Measurements from ENCODE around the gene CFAP410.

CFAP410 gene

GRCh38 chr21:44329086-44329889 lies 9.9 kb downstream of the CFAP410 start:
- no peaks in the 10 kb centered on the region for H3K9me3 ChIP-seq (replicated peaks in 1 of 2; ENCODE audit: control insufficient read depth in 2 of 2, insufficient read depth in 1 of 2, low read depth in 1 of 2, low read length in 2 of 2)
- peaks cover 0 to 2% of the 10 kb centered on the region in 2 donors for H3K4me1 ChIP-seq (ENCODE audit: control insufficient read depth in 2 of 2, insufficient read depth in 1 of 2, low read depth in 1 of 2, low read length in 2 of 2)
- no peak for DNase-seq (ENCODE audit: low spot score)
- no peak overlapping the region for H4K8ac ChIP-seq (ENCODE audit: low read depth, low read length)
- no peak overlapping the region for H2BK120ac ChIP-seq (ENCODE audit: low read depth, low read length)
- no peak overlapping the region for H3K18ac ChIP-seq (ENCODE audit: low read length)
- no CpG with 5 or more reads among the region's 26 CpGs for WGBS, 2 donors (ENCODE audit: extremely low coverage in 2 of 2, insufficient read length in 2 of 2, insufficient replicate concordance in 1 of 2)
- H2BK15ac ChIP-seq (ENCODE audit: low read length) = no peak overlapping the region
- H3K4ac ChIP-seq (ENCODE audit: low read length) = no peak overlapping the region
- peaks cover 5% of the 10 kb centered on the region for H3K79me1 ChIP-seq (ENCODE audit: low read depth, low read length)
- no peak overlapping the region for H2AFZ ChIP-seq (ENCODE audit: low read length)
- H3K27ac ChIP-seq (replicated peaks; ENCODE audit: low read length) = no peak overlapping the region
- no peak overlapping the region for H4K91ac ChIP-seq (ENCODE audit: low read depth, low read length, poor library complexity)
- no peak overlapping the region for H3K4me2 ChIP-seq (ENCODE audit: insufficient read depth, low read length, poor library complexity, severe bottlenecking)
- H2BK12ac ChIP-seq (ENCODE audit: low read length) = no peak overlapping the region
- H3K23ac ChIP-seq (ENCODE audit: low read depth, low read length, poor library complexity) = peak overlapping the region; percentile 97
- peak overlapping the region; percentile 67 for H3K14ac ChIP-seq (ENCODE audit: low read length)
- H2AK5ac ChIP-seq (ENCODE audit: low read depth, low read length) = no peak overlapping the region
- H3K4me3 ChIP-seq (ENCODE audit: low read length in 2 of 2) = no peak overlapping the region
- H3K36me3 ChIP-seq (replicated peaks in 1 of 2; ENCODE audit: control insufficient read depth in 2 of 2, insufficient read depth in 2 of 2, low read length in 2 of 2) = peaks cover 10 to 32% of the 10 kb centered on the region in 2 donors
- H3K9ac ChIP-seq (ENCODE audit: low read depth, low read length, poor library complexity) = no peak overlapping the region
- no peak overlapping the region for H2BK5ac ChIP-seq (ENCODE audit: low read length)
- no peaks in the 10 kb centered on the region for H3K27me3 ChIP-seq (ENCODE audit: control insufficient read depth in 3 of 3, insufficient read depth in 3 of 3, low read depth in 1 of 3, low read length in 3 of 3)

DNA sequence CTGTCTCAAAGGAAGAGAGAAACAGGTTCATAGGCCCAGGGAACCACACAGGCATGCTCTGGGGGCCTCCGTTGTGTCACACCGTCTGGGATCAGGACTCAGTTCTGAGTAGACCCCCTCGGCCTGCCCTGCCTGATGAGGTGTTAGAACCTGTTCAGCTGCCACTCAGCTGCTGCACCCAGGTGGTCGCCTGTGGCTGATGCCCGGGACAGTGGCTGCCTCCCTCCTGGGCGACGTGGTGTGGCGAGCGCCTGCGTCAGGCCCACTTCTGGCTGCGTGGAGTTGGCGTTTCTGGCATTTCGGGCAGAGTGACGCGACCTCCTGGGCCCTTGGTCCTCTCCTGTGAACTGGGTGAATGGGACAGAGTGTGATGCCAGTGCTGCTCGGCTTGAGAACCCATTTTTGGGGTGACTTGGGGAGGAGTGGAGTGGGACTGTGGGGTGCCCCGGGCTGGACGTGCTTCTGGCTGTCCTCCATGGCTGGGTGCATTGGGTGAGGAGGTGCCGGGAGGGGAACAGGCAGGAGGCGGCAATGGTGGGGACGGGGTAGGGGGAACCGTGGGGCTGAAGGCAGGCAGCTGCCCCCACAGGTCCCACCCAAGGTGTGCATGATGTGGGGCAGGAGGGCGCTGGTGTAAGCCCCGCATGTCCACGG lies 10.8 kb downstream of the CFAP410 start:
- H2AK5ac ChIP-seq (ENCODE audit: low read depth, low read length) = no peak overlapping the region
- DNase-seq (ENCODE audit: low spot score) = no peak
- H4K8ac ChIP-seq (ENCODE audit: low read depth, low read length) = no peak overlapping the region
- H3K27ac ChIP-seq (replicated peaks; ENCODE audit: low read length) = no peak overlapping the region
- H2BK120ac ChIP-seq (ENCODE audit: low read depth, low read length) = no peak overlapping the region
- H2BK15ac ChIP-seq (ENCODE audit: low read length) = no peak overlapping the region
- H3K4me1 ChIP-seq (ENCODE audit: control insufficient read depth in 2 of 2, insufficient read depth in 1 of 2, low read depth in 1 of 2, low read length in 2 of 2) = peaks cover 0 to 2% of the 10 kb centered on the region in 2 donors
- H2AFZ ChIP-seq (ENCODE audit: low read length) = no peak overlapping the region
- H3K79me1 ChIP-seq (ENCODE audit: low read depth, low read length) = peaks cover 9% of the 10 kb centered on the region
- no peaks in the 10 kb centered on the region for H3K27me3 ChIP-seq (ENCODE audit: control insufficient read depth in 3 of 3, insufficient read depth in 3 of 3, low read depth in 1 of 3, low read length in 3 of 3)
- H3K14ac ChIP-seq (ENCODE audit: low read length) = no peak overlapping the region
- H4K91ac ChIP-seq (ENCODE audit: low read depth, low read length, poor library complexity) = no peak overlapping the region
- H2BK5ac ChIP-seq (ENCODE audit: low read length) = no peak overlapping the region
- H3K9me3 ChIP-seq (replicated peaks in 1 of 2; ENCODE audit: control insufficient read depth in 2 of 2, insufficient read depth in 1 of 2, low read depth in 1 of 2, low read length in 2 of 2) = no peaks in the 10 kb centered on the region
- no peak overlapping the region for H3K4me3 ChIP-seq (ENCODE audit: low read length in 2 of 2)
- no peak overlapping the region for H3K4me2 ChIP-seq (ENCODE audit: insufficient read depth, low read length, poor library complexity, severe bottlenecking)
- H3K18ac ChIP-seq (ENCODE audit: low read length) = no peak overlapping the region
- no CpG with 5 or more reads among the region's 25 CpGs for WGBS, 2 donors (ENCODE audit: extremely low coverage in 2 of 2, insufficient read length in 2 of 2, insufficient replicate concordance in 1 of 2)
- H3K9ac ChIP-seq (ENCODE audit: low read depth, low read length, poor library complexity) = no peak overlapping the region
- no peak overlapping the region for H2BK12ac ChIP-seq (ENCODE audit: low read length)
- H3K23ac ChIP-seq (ENCODE audit: low read depth, low read length, poor library complexity) = peak overlapping the region; percentile 97
- H3K4ac ChIP-seq (ENCODE audit: low read length) = no peak overlapping the region
- peaks cover 10 to 41% of the 10 kb centered on the region in 2 donors for H3K36me3 ChIP-seq (replicated peaks in 1 of 2; ENCODE audit: control insufficient read depth in 2 of 2, insufficient read depth in 2 of 2, low read length in 2 of 2)

- Histone ChIP-seq H3K4me2 (ENCODE audit: insufficient read depth, low read length, poor library complexity, severe bottlenecking) (no peak overlapping the region), H3K4me3 (ENCODE audit: low read length in 2 of 2) (no peak overlapping the region), H3K4me1 (ENCODE audit: control insufficient read depth in 2 of 2, insufficient read depth in 1 of 2, low read depth in 1 of 2, low read length in 2 of 2) (peaks cover 0 to 2% of the 10 kb centered on the region in 2 donors), H2BK5ac (ENCODE audit: low read length) (no peak overlapping the region), H3K27me3 (ENCODE audit: control insufficient read depth in 3 of 3, insufficient read depth in 3 of 3, low read depth in 1 of 3, low read length in 3 of 3) (no peaks in the 10 kb centered on the region), H3K79me1 (ENCODE audit: low read depth, low read length) (peaks cover 9% of the 10 kb centered on the region), H3K4ac (ENCODE audit: low read length) (no peak overlapping the region), H4K91ac (ENCODE audit: low read depth, low read length, poor library complexity) (no peak overlapping the region), H2BK12ac (ENCODE audit: low read length) (no peak overlapping the region), H3K36me3 (replicated peaks in 1 of 2; ENCODE audit: control insufficient read depth in 2 of 2, insufficient read depth in 2 of 2, low read length in 2 of 2) (peaks cover 11 to 48% of the 10 kb centered on the region in 2 donors), H4K8ac (ENCODE audit: low read depth, low read length) (no peak overlapping the region), H3K23ac (ENCODE audit: low read depth, low read length, poor library complexity) (peak overlapping the region; percentile 96), H3K14ac (ENCODE audit: low read length) (no peak overlapping the region), H3K18ac (ENCODE audit: low read length) (no peak overlapping the region), H3K9me3 (replicated peaks in 1 of 2; ENCODE audit: control insufficient read depth in 2 of 2, insufficient read depth in 1 of 2, low read depth in 1 of 2, low read length in 2 of 2) (no peaks in the 10 kb centered on the region), H3K27ac (replicated peaks; ENCODE audit: low read length) (no peak overlapping the region), H2BK15ac (ENCODE audit: low read length) (no peak overlapping the region), H2AFZ (ENCODE audit: low read length) (no peak overlapping the region), H2BK120ac (ENCODE audit: low read depth, low read length) (peak overlapping the region; percentile 61), H3K9ac (ENCODE audit: low read depth, low read length, poor library complexity) (no peak overlapping the region), H2AK5ac (ENCODE audit: low read depth, low read length) (no peak overlapping the region)
- no peak for DNase-seq (ENCODE audit: low spot score)
- WGBS, 2 donors (ENCODE audit: extremely low coverage in 2 of 2, insufficient read length in 2 of 2, insufficient replicate concordance in 1 of 2) = no CpG with 5 or more reads among the region's 11 CpGs
Measured at GRCh38 chr21:44327603-44327974, 11.6 kb downstream of the CFAP410 start.

Data from neuronal stem cell (in vitro differentiated cells).